GM12872 (cell line): ENCODE measurements around the gene SAMD4A.

Experiments used
- TF ChIP-seq, protein P1 (sequence below): IDR thresholded peaks from 3 replicates; pipeline ENCODE4 v1.5.1; 2011; ENCODE audit warnings: low read depth, mild to moderate bottlenecking, low read length, moderate library complexity; ENCODE audit not compliant: insufficient read depth

The SAMD4A gene

DNA sequence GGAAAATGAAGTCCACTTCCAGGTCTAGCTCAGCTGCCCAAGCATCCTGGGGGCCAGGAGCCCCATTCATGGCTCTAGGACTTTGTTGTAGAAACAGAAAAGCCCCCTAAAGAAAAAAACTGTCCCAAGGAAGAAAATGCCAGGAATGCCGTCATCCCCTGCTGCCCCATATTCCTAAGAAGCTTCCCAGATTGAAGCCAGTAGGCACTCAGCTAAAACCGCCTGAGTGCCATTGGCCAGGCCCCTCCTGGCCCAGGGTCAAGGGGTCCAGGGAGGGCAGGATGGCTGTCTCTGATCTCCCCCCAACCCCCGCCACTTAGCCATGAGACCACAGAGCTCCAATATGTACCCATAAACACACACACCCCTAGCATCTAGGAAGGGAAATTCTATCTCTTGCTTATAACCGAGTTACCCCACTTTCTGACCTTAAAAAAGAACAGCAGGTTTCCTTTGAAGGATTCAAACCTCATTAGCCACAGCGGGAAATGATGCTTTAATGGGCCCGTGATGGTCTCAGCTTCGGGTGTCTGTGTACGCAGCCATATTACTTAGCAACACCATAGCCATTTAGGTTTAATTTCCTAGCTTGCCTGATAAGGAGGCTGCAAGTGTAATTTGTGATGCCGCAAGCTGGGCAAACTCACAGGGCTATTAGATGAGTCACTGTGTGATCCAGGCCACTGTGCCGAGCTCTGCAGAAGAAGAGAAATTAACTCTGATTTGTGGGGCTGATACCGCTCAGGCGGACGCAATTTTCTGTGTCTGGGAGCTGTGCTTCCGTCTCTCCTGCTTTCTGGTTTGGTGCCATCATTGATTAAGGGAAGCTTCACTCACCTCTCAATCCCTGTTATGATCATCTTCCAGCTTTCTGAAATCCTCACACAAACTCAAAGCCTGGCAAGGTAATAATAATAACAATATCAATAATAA, 251.5 kb downstream of the SAMD4A start:
- TF ChIP-seq, protein P1, sequence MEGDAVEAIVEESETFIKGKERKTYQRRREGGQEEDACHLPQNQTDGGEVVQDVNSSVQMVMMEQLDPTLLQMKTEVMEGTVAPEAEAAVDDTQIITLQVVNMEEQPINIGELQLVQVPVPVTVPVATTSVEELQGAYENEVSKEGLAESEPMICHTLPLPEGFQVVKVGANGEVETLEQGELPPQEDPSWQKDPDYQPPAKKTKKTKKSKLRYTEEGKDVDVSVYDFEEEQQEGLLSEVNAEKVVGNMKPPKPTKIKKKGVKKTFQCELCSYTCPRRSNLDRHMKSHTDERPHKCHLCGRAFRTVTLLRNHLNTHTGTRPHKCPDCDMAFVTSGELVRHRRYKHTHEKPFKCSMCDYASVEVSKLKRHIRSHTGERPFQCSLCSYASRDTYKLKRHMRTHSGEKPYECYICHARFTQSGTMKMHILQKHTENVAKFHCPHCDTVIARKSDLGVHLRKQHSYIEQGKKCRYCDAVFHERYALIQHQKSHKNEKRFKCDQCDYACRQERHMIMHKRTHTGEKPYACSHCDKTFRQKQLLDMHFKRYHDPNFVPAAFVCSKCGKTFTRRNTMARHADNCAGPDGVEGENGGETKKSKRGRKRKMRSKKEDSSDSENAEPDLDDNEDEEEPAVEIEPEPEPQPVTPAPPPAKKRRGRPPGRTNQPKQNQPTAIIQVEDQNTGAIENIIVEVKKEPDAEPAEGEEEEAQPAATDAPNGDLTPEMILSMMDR = no peak

GRCh38 chr14:54822685-54823084, 255.8 kb downstream of the SAMD4A start:
- TF ChIP-seq, protein P1 = no peak

DNA sequence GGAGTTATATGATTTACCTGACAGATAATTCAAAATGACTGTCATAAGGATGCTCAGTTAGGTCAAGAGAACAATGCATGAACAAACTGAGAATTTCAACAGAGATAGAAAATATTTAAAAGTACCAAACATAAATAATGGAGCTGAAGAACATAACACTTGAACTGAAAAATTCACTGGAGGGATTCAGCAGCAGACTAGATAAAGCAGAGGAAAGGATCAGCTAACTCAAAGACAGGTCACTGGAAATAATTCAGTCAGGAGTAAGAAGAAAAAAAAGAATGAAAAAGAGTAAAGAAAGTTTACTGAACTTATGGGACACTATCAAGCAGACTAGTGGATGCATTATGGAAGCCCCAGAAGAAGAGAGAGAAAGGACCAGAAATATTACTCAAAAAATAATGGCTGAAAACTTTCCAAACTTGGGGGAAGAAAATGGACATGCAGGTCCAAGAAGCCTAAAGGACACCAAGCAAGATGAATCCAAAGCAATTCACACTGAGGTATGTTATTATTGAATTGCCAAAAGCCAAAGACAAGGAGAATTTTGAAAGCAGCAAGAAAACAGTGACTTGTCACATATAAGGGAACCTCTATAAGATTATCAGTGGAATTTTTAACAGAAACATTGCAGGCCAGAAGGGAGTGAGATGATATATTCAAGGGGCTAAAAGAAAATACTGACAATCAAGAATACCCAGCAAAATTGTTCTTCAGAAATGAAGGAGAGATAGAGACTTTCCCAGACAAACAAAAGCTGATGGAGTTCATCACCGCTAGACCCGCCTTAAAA, 257.0 kb downstream of the SAMD4A start:
- TF ChIP-seq, protein P1 = no peak

DNA sequence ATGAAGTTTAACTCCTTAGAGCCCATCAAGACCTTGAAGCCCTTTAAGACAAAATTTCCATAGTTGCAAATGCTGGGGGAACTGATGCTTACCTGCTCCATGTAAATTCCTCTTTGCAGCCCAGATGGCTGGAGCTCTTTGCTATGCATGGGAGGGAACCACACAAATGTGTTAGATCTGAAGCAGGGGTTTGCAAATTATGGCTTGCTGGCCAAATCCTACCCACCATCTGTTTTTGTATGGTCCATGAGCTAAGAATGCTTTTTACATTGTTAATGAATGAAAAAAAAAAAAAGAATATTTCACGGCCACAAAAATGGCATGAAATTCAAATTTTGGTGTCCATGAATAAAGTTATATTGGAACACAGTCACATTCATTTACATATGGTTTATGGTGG, 261.1 kb downstream of the SAMD4A start:
- TF ChIP-seq, protein P1 = no peak

GRCh38 chr14:54829486-54830224, 262.7 kb downstream of the SAMD4A start:
- TF ChIP-seq, protein P1 = no peak

DNA sequence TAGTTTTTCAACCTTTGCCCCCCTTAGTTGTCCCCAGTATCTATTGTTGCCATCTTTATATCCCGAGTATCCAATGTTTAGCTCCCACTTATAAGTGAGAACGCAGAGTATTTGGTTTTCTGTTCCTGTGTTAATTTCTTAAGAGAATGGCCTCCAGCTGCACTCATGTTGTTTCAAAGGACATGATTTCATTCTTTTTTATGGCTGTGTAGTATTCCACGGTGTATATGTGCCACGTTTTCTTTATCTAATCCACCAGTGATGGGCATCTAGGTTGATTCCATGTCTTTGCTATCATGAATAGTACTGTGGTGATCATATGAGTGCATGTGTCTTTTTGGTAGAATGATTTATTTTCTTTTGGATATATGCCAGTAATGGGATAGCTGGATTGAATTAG, 263.7 kb downstream of the SAMD4A start:
- TF ChIP-seq, protein P1 = no peak

DNA sequence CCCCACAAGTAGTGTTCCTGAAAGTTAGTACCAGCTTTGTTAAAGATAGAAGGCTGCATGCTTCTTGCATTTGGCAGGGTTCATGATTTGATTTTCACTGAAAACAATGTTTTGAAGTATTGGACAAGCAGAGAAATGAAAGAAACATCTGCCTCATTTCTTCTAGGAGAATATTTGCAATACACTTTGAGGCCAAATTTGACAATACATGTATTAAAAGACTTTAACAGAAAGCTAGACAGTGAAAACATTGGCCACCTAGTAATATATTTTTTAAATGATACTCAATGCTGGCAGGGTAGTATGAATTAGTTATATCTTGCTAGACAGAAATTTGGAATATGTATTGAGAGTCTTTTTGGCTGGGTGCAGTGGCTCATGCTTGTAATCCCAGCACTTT, 267.2 kb downstream of the SAMD4A start:
- TF ChIP-seq, protein P1 = no peak
